GM18507 (cell line): ENCODE measurements around the gene SESN1.

Source experiments
- DNase-seq: peaks from one replicate; pipeline ENCODE4 v3.0.0; 2011; ENCODE audit warnings: low read depth; ENCODE audit not compliant: insufficient read length; ENCODE audit errors: extremely low spot score
- FAIRE-seq: peaks from 2 replicates; lab custom pipeline; 2011; peaks lifted over from hg19 to GRCh38; lab: Jason Lieb, UNC

Gene SESN1

GRCh38 chr6:108951351-108951953, 143.2 kb downstream of the SESN1 start:
- DNase-seq = no peak
- no peak for FAIRE-seq

- FAIRE-seq (no peak), DNase-seq (no peak)
Measured at GRCh38 chr6:108948181-108948661, 146.4 kb downstream of the SESN1 start.

GRCh38 chr6:108947114-108947854, 147.4 kb downstream of the SESN1 start:
- FAIRE-seq (no peak), DNase-seq (no peak)

DNA sequence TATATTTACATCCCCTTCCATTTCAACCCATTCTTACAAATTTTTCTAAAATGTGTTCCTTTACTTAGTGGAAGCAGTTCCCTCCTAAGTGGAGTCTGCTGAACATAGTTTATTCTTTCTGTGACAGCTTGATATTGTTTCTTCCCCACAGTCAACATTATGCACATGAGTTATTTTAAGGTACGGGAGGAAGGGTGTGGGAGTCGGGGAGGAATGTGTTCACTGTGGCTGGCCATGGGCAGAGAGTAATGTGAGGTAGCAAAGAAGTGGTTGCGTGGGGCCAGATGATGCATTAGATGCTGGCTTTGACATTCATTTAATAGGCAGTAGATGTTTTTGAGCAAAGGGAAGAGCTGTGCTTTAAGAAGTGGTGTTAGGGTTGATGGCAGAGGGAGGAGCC, 148.0 kb downstream of the SESN1 start:
- no peak for DNase-seq
- FAIRE-seq = no peak

DNA sequence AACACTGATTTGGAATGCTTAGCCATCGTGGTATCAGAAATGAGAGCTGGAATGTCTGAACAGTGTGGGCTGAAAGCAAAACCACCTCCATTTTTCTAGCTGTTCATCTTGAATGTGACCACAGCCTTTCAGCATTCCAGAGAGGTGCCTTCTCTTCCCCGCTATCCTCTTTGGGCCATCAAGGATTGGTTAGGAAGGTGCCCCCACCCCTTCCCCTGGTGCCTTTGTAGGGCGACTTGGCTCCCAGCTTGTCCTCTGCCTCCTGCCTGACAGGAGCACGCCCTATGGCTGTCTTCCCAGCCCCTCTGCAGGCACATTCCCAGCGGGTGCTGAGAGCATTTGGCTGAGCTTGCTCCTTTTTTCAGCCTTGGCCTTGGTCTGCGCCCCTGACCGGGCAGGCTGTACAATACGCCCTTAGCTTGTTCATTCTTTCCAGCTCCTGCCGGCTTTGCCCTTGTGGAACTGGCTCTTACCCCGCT, 148.9 kb downstream of the SESN1 start:
- DNase-seq (no peak), FAIRE-seq (no peak)

GRCh38 chr6:108944707-108945680, 149.7 kb downstream of the SESN1 start:
- FAIRE-seq (no peak), DNase-seq (no peak)

DNA sequence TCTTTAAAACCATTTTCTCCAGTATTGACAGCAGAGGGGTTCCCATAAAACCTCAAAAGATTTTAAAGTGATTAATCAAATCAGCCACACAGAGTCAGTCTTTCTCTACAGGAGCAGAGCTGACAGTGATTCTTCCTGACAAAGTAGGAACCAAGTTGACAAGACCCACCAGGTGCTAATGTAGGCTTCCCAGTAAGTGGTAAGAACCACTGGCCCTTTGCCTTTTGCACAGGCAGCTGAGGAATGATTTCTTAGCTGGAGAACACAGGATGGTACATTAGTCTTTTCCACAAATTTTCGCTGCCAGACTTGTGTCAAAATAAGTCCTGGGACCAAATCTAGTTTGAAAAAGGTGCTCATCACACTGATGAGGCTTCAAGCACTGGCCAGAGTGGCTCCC, 150.6 kb downstream of the SESN1 start:
- no peak for DNase-seq
- no peak for FAIRE-seq

DNA sequence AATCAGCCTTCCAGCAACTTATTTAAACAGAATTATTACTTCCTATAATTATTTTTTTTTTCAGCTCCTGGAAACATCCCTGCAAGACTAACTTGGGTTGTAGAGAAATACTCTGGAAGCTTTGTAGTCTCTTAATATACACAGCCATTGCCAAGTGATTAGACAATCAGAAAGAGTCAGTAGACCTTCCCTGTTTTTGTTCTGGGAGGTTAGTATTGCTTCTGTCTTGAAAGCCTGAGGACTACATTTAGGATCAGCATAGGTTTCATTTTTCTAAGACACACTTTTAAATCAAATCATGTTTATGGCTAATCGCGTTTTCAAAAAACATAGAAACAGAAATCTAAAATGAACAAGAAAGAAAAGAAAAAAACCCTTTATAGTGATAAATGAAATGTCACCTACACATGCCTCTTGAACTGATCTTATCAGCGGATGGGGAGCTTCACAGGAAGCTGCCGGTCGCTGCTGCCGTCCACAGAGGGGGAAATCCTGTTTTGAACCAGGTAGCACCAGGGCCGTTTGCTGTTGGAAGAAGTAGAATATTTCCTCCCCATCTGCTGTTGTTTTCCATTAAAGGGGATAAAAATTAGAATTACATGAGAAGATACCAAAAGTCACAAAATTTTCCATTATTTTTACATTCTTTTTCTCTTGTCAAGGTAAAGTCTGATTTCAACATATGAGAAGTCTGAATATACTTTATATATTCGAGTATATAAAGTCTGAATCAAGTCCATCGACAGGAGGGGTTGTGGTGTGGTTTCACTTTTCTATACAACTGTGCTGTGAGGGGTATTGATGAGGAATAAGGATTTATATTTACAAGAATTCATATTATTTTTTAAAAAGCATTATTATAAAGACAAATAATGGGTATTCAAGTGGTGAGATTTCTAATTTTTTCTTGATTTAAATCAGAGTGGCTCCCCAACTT, 151.8 kb downstream of the SESN1 start:
- no peak for FAIRE-seq

GRCh38 chr6:108941859-108942258, 152.8 kb downstream of the SESN1 start:
- DNase-seq (no peak), FAIRE-seq (no peak)

More for the DNA sequence above, 151.8 kb downstream of the SESN1 start:
- DNase-seq = no peak

GRCh38 chr6:108941281-108941680, 153.4 kb downstream of the SESN1 start:
- DNase-seq (no peak), FAIRE-seq (no peak)

GRCh38 chr6:108940741-108941140, 153.9 kb downstream of the SESN1 start:
- DNase-seq (no peak), FAIRE-seq (no peak)

- no peak for FAIRE-seq
- no peak for DNase-seq
Measured at GRCh38 chr6:108937170-108937569, 157.5 kb downstream of the SESN1 start.
